Measurements from ENCODE around the gene ADPRS. TPM values are rescaled to one million over a fixed set of nuclear protein-coding genes. Genes with fewer than 3 reads are reported as not detected.

ADPRS gene
- total RNA-seq, 2 experiments from 2014 or later = 22.6 to 24.6 TPM

- no peaks in the 10 kb centered on the region for H3K9me3 Mint-ChIP-seq
- CTCF ChIA-PET = no interaction called here
- no peaks in the 10 kb centered on the region for H3K9me3 ChIP-seq (ENCODE audit: control insufficient read depth in 1 of 2, insufficient read depth in 1 of 2, low read length in 2 of 2)
- TF ChIP-seq CTCF (IDR thresholded peaks at IDR 0.05) = no peak
- H3K4me3 ChIP-seq (ENCODE audit: low read length) = no peak overlapping the region
- H3K27me3 ChIP-seq (ENCODE audit: control insufficient read depth in 1 of 2, insufficient read depth in 2 of 2, low read length in 2 of 2) = no peaks in the 10 kb centered on the region
- no peaks in the 10 kb centered on the region for H3K27me3 Mint-ChIP-seq
- peaks cover 6% of the 10 kb centered on the region for H3K4me1 ChIP-seq (ENCODE audit: insufficient read depth, low read length)
- no peak overlapping the region for H3K27ac ChIP-seq (ENCODE audit: low read depth in 1 of 2, low read length in 2 of 2)
- ATAC-seq (ENCODE audit: poor library complexity) (no peak), DNase-seq (no peak)
- no peak overlapping the region for H3K27ac Mint-ChIP-seq
- H3K4me1 Mint-ChIP-seq (ENCODE audit: low read depth) = peaks cover 10% of the 10 kb centered on the region
- H3K36me3 Mint-ChIP-seq (ENCODE audit: low read depth) = peaks cover 10% of the 10 kb centered on the region
- POLR2A ChIA-PET = no interaction called here
- intact Hi-C loops (cut with DNase I, micrococcal nuclease) = no loop called here
- peaks cover 11% of the 10 kb centered on the region for H3K36me3 ChIP-seq (ENCODE audit: insufficient read depth, low read length)
- no peak overlapping the region for H3K4me3 Mint-ChIP-seq
These were observed 43.3 kb downstream of the ADPRS start for GRCh38 chr1:36132029-36132428.

GRCh38 chr1:36133484-36133883 is 44.8 kb downstream of the ADPRS start:
- ChIA-PET CTCF (interaction anchor here (1.0 to 1.7 kb wide), 3 partner anchors 11 to 152 kb away, joined by 3 to 4 read pairs (median 3); no protein-coding TSS in a partner anchor), POLR2A (interaction anchor here (1.2 to 1.8 kb wide), 2 partner anchors 16 to 55 kb away, joined by 3 to 6 read pairs; partner anchors contain the start of gene TRAPPC3)
- peaks cover 24% of the 10 kb centered on the region for H3K36me3 Mint-ChIP-seq (ENCODE audit: low read depth)
- H3K4me1 Mint-ChIP-seq (ENCODE audit: low read depth) = peaks cover 10% of the 10 kb centered on the region
- Histone ChIP-seq H3K27me3 (ENCODE audit: control insufficient read depth in 1 of 2, insufficient read depth in 2 of 2, low read length in 2 of 2) (no peaks in the 10 kb centered on the region), H3K4me3 (ENCODE audit: low read length) (no peak overlapping the region), H3K36me3 (ENCODE audit: insufficient read depth, low read length) (peaks cover 25% of the 10 kb centered on the region), H3K9me3 (ENCODE audit: control insufficient read depth in 1 of 2, insufficient read depth in 1 of 2, low read length in 2 of 2) (no peaks in the 10 kb centered on the region), H3K4me1 (ENCODE audit: insufficient read depth, low read length) (peaks cover 6% of the 10 kb centered on the region), H3K27ac (ENCODE audit: low read depth in 1 of 2, low read length in 2 of 2) (no peak overlapping the region)
- no peak for ATAC-seq (ENCODE audit: poor library complexity)
- no peak overlapping the region for H3K4me3 Mint-ChIP-seq
- H3K9me3 Mint-ChIP-seq = no peaks in the 10 kb centered on the region
- TF ChIP-seq CTCF (IDR thresholded peaks at IDR 0.05) = no peak
- H3K27ac Mint-ChIP-seq = no peak overlapping the region
- DNase-seq = no peak
- intact Hi-C loops (cut with DNase I, micrococcal nuclease) = no loop called here
- no peaks in the 10 kb centered on the region for H3K27me3 Mint-ChIP-seq

DNA sequence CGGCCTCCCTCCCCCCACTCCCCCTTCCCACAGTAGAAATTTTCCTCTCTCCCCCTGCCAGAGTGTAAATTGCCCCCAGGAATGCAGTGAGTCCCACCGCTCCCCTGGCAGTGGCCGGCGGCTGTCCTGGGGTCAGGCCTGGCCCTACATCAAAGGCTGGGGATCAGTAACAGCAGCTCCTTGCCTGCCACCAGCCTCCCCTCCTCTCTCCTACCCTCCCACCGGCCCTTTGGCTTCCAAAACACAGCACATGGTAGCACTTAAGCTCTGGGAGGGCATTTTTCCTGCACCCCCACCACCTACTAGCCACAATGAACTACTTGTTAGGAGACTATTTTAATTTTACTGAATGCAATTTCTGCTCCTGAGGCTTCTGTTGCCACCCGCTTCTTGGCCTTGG is 45.3 kb downstream of the ADPRS start:
- no peak for ATAC-seq (ENCODE audit: poor library complexity)
- POLR2A ChIA-PET = interaction anchor here (1.2 to 1.8 kb wide), 4 partner anchors 15 to 54 kb away, joined by 3 to 6 read pairs (median 5); partner anchors contain the start of gene TRAPPC3
- H3K4me3 Mint-ChIP-seq = no peak overlapping the region

More for the DNA sequence above, 45.3 kb downstream of the ADPRS start:
- H3K27me3 Mint-ChIP-seq = no peaks in the 10 kb centered on the region
- H3K4me1 Mint-ChIP-seq (ENCODE audit: low read depth) = peaks cover 10% of the 10 kb centered on the region
- Histone ChIP-seq H3K27me3 (ENCODE audit: control insufficient read depth in 1 of 2, insufficient read depth in 2 of 2, low read length in 2 of 2) (no peaks in the 10 kb centered on the region), H3K9me3 (ENCODE audit: control insufficient read depth in 1 of 2, insufficient read depth in 1 of 2, low read length in 2 of 2) (no peaks in the 10 kb centered on the region), H3K27ac (ENCODE audit: low read depth in 1 of 2, low read length in 2 of 2) (no peak overlapping the region), H3K36me3 (ENCODE audit: insufficient read depth, low read length) (peaks cover 26% of the 10 kb centered on the region), H3K4me3 (ENCODE audit: low read length) (no peak overlapping the region), H3K4me1 (ENCODE audit: insufficient read depth, low read length) (peaks cover 6% of the 10 kb centered on the region)
- no peaks in the 10 kb centered on the region for H3K9me3 Mint-ChIP-seq
- no peak overlapping the region for H3K27ac Mint-ChIP-seq
- no peak for TF ChIP-seq CTCF (IDR thresholded peaks at IDR 0.05)
- peaks cover 27% of the 10 kb centered on the region for H3K36me3 Mint-ChIP-seq (ENCODE audit: low read depth)
- intact Hi-C loops (cut with DNase I, micrococcal nuclease) = loop anchor here (1.0 to 2.0 kb wide), 2 partner anchors 33 to 35 kb away; no protein-coding TSS in a partner anchor
- no peak for DNase-seq
- CTCF ChIA-PET = interaction anchor here (1.2 to 2.0 kb wide), 4 partner anchors 15 to 152 kb away, joined by 3 to 9 read pairs (median 6); partner anchors contain the start of gene TRAPPC3
